Measurements from ENCODE around the gene PRPS1.

The PRPS1 gene

DNA sequence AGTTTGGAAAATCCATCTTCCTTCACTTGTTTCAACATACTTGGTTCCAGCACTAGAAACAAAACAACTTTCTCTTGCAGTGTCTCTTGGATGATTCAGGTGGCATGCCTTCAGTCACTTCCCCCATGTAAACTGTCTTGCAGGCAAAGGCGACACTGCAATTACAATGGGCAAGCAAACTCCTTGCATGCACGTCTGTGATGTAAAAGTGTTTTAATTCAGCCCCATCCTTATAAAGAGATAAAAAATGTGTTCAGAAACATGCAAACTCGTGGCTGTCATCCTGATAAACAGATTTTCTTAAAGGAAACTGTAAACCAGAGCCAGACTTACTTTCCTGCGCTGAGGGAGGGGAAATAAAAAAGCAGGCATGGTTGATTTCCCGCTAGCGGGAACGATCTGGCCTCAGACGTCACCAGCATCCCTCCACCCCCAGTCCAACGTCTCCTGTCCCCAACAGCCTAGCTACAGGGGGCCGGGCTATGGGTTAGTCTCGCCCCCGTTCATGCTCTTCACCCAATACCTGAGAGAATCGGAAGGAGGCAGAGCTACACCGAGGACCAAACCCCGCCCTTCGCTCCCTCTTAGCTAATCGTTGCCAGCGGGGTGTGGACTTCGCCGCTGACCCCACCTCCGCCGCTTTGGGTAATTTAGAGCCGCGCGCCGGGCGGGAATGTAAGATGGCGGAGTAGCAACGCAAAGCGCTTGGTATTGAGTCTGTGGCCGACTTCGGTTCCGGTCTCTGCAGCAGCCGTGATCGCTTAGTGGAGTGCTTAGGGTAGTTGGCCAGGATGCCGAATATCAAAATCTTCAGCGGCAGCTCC is at the start of gene PRPS1:
TSS of gene PRPS1 (plus strand) at position 673 of the 824 bp plus-strand sequence. CDS start at position 792, 119 bp downstream.
- DNase-seq (ENCODE audit: low read depth) = peak; percentile 96

DNA sequence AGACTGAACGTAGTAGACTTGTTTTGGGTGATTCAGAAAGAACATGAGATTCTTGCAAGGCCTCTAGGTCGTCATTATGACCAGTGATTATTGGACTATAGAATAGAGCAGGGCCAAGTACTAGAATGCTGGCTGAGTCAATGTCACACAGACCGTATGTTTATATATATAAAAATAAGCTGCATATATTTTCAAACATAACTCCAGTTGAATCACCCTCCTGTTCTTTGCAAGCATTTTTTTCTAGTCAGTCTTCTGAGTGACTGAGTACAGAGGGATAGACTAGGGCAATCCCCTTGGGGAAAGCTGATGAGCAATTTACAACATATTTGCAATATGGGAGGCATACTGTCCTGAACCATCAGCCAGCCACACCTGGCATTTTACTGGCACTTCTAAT is 48.4 kb upstream of the PRPS1 start:
- DNase-seq (ENCODE audit: low read depth) = peak; percentile 70

DNA sequence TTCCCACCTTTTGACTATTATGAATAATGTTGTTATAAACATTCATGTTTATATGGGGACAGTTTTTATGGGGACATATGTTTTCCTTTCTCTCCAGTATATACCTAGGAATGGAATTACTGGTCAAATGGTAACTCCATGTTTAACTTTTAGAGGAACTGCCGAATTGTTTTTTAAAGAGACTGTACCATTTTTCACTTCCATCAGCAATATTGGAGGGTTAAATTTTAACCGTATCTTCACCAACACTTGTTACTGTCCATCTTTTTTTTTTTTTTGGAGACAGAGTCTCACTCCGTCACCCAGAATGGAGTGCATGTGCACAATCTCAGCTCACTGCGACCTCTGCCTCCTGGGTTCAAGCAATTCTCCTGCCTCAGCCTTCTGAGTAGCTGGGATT is 46.4 kb upstream of the PRPS1 start:
- DNase-seq (ENCODE audit: low read depth) = no peak

DNA sequence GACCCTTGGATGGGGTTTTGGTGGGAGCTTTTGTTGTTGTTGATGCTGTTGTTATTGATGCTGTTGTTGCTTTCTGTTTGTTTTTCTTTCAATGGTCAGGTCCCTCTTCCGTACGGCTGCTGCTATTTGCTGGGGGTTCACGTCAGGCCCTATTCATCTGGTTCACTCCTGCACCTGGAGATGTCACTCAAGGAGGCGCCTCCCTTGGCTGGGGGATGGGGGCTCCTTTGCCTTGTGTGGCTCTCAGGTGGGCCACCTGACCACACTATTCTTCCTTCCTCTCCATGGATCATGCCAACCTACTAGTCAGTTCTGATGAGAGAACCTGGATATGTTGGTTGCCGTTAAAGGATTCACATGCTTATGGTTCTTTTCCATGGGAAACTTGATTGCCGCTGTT is 39.1 kb upstream of the PRPS1 start:
- no peak for DNase-seq (ENCODE audit: low read depth)

DNA sequence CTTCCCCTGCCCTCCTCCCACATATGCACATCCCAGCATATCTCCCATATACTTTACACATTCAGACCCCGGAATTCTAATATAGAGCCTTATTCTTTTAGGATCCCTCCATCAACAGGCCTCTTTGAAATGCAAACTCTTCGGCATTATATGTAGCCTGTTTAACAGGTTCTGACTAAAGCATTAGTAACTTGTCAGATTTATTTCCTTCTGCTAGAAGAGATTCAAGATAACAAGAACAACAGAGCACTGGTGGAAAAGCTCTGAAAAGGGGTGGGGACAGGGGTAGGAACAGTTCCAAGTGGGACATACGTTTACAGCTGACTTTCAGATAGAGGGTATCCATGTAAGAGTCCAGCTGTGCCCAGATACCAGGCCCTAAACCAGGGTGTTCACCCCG is 31.7 kb upstream of the PRPS1 start:
- no peak for DNase-seq (ENCODE audit: low read depth)

DNA sequence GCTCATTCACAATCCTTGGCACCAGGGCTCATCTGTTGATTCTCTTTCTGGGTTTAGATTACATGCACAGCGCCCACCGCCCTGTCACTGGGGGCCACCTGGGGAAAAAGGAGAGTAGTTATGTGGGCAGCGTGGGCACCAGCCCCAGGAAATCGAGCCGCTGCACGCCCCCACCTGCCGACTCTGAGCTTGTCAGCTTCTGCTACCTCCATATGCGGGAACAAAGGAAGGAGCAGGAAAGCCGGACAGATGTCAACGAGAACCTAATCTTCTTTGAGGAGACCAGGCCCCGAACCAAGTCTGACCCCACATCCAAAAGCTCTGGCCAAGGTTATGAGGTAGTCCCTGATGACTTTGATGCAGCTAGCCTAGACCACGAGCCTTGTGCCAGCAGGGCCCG is 31.0 kb upstream of the PRPS1 start:
- DNase-seq (ENCODE audit: low read depth) = no peak

DNA sequence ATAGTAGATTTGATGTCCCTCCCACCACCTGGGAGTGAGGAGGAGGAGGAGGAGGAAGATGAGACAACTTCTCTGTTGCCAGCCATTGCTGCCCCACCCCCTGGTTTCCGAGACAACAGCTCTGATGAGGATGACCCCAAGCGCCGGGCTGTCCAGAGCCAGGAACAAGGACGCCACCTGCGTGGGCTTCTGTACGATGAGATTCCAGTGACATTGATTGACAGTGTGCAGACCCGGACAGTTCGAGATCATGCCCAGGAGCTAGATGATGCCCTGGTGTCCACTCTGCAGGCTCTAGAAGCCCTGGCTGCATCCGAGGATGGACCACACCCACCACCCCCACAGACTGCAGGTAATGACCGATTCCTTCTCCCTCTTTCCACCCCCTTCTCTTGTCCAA is 30.5 kb upstream of the PRPS1 start:
- DNase-seq (ENCODE audit: low read depth) = no peak

DNA sequence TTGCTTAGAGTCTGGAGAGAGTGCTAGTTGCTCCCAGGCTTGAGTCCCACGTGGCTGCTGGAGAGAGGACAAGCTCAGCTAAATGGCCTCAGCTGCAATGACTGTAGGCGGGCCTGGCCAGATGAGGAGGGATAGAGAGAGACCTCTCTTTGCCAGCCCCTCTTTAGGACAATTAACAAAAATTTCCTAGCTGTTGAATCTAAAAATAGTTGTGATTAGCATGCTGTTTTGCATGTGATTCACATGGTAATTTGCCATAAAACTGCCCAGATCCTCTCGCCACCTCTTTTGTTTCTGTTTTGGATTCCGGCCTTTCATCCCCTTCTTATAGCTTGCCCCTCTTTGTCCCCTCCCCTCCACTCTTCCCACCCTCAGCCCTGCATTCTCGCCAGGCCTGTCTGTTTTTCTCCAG is 28.9 kb upstream of the PRPS1 start:
- DNase-seq (ENCODE audit: low read depth) = no peak

DNA sequence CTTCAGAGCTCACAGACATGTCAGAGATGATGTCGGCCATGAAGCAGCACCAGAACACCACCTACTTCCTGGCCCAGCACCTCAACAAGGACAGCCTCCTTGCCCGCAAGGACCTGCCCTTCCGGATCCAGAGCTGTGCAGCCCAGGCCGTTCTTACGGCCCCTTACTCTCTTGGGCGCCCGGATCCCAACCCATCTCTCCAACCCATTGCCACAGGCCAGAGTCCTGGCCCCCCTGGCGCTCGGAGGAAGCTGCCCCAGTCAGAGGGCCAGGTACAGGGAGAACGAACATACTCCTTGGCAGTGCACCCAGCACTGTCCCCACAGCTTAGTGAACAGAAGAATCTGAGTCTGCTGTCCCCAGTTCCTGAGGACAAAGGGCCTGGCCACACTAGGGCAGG is 27.9 kb upstream of the PRPS1 start:
- no peak for DNase-seq (ENCODE audit: low read depth)

DNA sequence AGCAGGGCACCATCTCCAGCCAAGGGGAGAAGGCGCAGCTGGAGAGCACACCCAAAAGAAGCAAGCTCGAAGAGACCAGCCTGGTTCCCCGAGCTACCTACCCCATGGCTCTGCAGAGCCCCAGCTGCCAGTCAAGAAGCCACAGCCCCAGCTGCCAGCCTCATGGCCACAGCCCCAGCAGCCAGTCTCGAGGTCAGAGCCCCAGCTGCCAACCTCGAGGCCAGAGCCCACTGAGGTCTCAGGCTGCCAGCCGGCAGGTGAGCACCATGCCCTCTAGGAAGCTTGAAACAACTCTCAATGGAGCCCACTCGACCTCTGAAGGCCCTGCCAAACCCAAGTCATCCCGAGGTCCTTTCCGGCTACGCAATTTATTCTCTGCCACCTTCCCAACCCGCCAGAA is 27.0 kb upstream of the PRPS1 start:
- no peak for DNase-seq (ENCODE audit: low read depth)

DNA sequence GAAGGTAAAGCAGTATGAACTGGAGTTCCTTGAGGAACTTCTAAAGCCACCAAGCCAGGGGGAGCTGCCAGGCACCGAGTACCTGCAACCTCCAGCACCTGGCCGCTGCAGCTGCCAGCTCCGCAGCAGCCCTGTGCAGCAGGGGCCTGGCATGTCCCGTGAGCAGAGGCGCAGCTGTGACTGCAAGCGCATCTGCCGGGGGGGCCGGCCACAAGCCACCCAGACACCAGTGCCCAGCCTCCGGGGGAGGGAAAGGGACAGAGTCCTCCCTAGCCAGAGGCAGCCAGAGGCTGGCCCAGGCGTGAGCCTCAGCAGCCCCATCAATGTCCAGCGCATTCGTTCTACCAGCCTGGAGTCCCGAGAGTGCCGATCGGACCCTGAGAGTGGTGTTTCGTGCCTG is 26.6 kb upstream of the PRPS1 start:
- DNase-seq (ENCODE audit: low read depth) = no peak

DNA sequence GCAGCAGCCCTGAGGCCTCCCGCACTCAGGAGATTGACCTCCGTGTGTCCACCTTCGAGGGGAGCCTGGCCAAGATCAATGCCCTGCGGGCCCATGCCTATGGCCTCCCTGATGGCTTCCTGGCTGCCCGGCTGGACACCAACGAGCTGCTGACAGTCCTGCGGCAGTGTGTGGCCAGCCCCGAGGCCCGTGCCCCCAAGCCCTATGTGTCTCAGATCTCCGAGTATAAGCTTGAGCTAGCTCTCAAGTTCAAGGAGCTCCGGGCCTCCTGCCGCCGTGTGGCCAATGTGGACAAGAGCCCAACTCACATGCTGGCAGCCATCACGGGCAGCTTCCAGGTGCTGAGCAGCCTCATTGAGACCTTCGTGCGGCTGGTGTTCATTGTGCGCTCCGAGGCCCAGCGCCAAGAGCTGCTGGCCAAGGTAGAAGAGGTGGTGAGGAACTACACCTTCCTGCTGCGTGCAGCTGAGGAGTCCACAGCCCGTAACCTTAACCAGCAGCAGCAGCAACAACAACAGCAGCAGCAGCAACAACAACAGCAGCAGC is 25.5 kb upstream of the PRPS1 start:
- DNase-seq (ENCODE audit: low read depth) = no peak

DNA sequence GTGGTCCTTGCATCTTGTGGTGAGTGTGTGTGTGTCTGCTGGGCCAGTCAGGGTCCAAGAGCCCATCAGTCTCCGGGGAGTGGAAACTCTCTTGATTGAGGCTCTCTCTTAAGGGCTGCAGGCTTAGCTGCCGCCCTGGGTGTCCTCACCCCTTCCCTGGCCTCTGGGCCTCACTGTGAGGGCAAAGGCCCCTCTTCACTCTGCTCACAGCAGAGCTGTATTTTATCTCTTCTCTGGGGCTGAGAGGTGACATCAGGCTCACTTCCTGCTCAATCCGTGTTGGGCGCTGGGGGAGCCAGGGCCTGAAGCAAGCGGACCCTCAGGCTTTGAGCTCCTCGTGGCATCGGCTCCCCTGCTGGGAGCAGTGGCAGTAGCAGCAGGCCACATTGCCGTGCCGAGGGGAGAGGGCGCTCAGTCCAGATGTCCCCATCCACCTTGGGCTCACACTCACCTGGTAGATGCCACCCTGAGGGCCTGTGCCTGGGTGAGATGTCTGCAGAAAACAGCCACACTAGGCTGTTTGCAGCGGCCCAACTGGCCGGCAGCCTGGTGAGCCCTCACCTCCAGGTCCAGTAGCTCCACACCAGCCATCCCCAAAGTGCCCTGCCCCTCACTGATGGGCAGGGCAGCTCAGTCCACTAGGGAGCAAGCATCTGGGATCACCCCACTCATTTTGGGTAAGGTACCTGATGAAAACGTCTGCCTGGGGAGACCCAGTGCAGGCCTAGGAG is 24.7 kb upstream of the PRPS1 start:
- no peak for DNase-seq (ENCODE audit: low read depth)

DNA sequence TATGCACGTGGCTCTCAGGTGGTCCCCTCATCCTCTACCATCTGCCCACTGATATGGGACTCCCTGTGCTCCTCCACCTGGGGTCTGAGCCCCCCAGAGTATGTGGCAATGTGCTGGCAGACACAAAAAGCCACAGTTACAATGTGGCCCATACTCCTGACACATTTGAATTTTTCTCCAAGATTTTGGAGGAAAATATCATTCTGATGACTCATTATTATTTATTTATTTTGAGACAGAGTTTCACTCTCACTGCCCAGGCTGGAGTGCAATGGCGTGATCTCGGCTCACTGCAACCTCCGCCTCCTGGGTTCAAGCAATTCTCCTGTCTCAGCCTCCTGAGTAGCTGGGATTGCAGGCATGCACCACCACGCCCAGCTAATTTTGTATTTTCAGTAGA is 19.2 kb upstream of the PRPS1 start:
- DNase-seq (ENCODE audit: low read depth) = peak; percentile 35

DNA sequence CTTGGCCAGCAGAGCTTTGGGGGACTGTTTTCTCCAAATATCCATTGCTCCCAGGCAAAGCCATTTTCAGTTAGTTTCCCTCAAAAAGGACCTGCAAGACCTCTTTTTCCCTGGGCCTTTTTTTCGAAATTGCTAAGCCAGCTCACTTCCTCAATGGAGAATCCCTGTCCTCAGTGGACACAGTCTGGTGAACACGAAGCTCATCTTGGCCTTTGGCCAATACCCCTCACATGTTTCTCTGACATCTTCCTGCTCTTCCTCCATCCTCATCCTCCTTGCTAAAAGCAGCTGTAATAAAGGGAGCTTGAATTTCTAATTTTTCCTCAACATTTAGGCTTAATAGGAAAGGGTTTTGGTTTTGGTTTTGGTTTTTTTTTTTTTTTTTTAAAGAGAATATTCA is 17.6 kb upstream of the PRPS1 start:
- no peak for DNase-seq (ENCODE audit: low read depth)

DNA sequence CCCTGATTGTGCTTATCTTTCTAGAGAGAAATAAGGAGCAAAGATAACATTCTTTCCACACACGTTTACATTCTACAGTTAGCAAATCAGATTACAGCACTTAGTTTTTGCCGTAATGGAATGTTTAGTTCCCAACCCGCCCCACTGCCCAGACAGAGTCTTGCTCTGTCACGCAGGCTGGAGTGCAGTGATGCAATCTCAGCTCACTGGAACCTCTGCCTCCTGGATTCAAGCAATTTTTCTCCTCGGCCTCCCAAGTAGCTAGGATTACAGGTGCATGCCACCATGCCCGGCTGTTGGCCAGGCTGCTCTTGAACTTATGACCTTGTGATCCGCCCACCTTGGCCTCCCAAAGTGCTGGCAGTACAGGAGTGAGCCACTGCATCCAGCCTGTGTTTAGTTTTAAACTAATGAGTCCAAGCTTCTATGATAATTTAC is 8.4 kb upstream of the PRPS1 start:
- DNase-seq (ENCODE audit: low read depth) = no peak

DNA sequence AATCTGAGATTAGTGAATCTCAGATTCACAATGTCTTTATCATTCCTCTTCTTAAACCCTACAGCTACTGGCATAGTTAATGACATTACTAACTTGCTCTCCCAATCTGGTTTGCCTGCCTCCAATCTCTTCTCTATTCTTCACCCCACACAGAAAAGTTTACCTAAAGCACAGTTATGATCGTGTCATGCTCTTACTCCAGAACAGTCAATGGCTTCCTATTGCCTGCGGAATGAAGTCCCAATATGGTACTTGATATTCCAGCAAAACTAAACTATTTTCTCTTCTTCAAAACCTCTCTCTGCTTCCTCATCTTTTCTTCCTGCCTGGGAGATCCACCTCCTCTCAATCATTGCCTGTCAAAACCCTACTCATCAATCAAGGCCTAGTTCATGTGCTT is 3.4 kb upstream of the PRPS1 start:
- DNase-seq (ENCODE audit: low read depth) = no peak

DNA sequence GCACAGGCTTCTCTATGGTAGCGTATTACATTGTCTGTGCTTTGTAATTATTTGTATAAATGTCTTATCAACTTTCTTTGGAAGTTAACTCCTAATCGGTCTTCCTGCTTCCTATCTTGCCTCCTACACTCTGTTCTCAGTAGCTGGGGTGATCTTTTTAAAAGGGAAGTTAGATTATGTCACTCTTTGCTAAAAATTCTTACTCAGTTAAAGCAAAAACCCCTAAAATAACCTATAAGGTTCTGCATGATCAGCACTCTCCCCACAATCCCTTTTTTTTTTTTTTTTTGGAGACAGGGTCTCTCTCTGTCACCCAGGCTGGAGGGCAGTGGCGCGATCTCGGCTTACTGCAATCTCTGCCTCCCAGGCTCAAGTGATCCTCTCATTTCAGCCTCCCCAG is 2.6 kb upstream of the PRPS1 start:
- no peak for DNase-seq (ENCODE audit: low read depth)

DNA sequence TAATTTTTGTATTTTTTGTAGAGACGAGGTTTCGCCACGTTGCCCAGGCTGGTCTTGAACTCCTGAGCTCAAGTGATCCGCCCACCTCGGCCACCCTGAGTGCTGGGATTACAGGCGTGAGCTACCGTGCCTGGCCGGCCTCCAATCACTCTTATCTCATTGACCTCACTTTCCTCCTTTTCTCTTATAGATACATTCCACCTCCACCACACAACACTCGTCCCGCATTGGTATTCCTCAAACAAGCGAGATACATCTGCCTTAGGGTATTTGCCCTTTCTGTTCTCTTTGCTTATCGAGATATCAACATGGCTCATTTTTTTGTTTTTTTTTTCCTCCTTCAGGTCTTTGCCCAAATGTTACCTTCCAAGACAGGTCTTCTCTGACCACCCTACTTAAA is 1.8 kb upstream of the PRPS1 start:
- no peak for DNase-seq (ENCODE audit: low read depth)

DNA sequence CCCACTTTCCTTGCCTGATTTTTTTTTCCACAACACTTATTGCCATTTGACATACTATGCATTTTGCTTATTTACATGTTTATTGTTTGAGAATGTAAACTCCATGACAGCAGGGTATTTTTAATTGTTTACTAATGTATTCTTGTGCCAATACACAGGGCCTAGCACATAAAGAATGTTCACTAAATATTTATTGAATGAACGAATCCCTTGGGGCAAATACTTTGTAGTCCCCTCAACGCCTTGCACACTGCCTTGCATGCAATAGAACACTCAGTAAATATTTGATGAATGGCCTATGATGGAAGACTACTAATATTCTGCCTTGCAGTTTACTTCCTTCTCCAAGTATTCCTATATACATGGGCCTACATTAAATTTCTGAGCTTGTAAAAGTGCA is 1.4 kb upstream of the PRPS1 start:
- DNase-seq (ENCODE audit: low read depth) = peak; percentile 21

DNA sequence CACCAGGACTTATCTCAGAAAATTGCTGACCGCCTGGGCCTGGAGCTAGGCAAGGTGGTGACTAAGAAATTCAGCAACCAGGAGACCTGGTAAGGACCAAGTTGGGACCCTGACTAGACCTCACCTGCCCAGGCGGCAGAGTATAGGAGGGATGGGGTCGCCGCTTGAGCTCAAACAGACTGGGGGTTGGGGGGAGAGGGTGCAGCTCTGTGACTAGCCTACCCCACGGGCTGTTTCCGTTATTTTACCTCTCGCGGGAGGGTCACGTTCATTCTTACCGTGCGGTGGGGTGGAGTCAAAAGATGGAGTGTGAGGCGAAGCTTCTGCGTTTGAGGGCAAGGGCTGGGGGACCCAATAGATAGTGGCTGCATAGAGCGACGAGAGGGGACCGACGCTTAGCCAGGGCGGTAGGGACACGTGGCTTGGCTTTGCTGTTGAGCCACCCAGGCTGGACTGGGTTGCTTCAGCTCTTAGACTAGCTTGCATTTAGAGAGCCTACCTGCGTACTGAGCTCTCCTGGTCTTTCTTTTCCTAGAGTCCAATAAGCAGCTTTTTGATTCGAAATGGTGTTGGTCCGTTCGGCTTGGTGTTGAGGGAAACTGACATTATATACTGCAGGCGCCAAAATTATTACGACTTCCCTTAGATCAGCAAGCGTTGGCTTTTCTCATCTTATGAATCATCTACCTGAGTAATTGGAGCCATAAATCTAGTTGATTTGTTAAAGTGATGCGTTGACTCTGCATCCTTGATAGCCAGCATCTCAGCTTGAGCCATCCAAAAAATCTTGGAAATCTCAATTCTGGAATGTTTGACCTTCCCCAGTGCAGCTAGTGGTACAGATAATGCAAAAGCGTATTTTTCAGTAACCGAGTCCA is 591 bp downstream of the PRPS1 start:
- peak; percentile 61 for DNase-seq (ENCODE audit: low read depth)

DNA sequence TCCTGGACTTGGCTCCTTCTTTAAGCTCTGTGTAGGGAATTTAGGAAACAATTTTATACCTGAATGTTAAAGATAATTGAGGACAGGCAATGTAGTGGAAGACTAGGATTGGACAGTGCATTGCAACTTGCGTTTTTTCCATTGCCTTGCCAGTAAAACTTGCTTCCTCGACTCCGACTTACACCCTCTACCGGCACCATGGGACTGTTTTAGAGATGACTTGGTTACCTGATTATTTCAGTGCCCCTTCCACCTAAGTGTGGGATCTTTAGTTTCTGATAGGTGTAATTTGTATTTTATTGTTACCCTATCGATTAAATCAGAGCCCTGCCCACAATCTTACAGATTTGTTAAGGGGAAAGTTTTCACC is 1.2 kb downstream of the PRPS1 start:
- DNase-seq (ENCODE audit: low read depth) = peak; percentile 41
